Measurements from ENCODE around the gene ATF7. TPM values are rescaled to one million over a fixed set of nuclear protein-coding genes. Genes with fewer than 3 reads are reported as not detected.

The ATF7 gene
- total and polyA plus RNA-seq, 2 donors (not counting 1 experiment from before 2014, with no cell fraction given) = 15.7 to 42.2 TPM

DNA sequence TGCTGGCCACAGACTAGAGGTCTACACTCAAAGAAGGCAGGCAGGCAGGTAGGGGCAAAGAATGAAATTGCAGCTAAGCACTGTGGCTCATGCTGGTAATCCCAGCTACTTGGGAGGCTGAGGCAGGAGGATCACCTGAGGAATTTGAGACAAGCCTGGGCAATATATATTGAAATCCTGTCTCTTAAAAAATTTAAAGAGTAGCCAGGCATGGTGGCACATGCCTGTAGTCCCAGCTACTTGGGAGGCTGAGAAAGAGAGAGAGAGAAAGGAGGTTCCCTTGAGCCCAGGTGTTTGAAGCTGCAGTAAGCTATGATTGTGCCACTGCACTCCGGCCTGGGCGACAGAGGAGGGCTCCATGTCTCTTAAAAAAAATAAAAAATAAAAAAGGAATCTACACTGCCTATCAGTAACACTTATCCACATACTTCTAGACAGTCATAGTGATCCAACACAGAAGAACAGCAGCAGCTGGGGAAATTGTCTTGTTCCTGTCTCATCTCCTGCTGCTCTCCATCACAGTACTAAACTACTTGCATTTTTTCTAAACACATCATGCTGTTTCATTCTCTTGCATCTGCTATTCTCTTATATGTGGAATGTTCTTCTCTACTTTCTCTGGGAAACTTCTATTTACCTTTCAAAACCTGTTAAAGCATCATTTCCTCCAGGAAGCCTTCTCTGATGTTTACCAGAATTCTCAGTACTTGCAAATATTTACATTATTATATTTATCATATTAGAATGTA, 57.2 kb downstream of the ATF7 start:
- no peak overlapping the region for H3K27ac Mint-ChIP-seq
- no peaks in the 10 kb centered on the region for H3K9me3 Mint-ChIP-seq (ENCODE audit: insufficient read depth)
- POLR2A ChIA-PET = no interaction called here
- no peaks in the 10 kb centered on the region for H3K27me3 ChIP-seq (replicated peaks in 1 of 4; ENCODE audit: control extremely low read depth in 1 of 4, control insufficient read depth in 3 of 4, insufficient read depth in 4 of 4, low read length in 3 of 4)
- CTCF ChIA-PET = no interaction called here
- ATAC-seq (ENCODE audit: low read depth) = no peak
- intact Hi-C loops (cut with micrococcal nuclease) = no loop called here
- peaks cover 18% of the 10 kb centered on the region for H3K4me1 Mint-ChIP-seq
- H3K4me1 ChIP-seq (ENCODE audit: control insufficient read depth in 2 of 2, insufficient read depth in 2 of 2, low read length in 2 of 2) = peaks cover 7 to 11% of the 10 kb centered on the region in 2 donors
- no peak overlapping the region for H3K4me3 ChIP-seq (ENCODE audit: control extremely low read depth in 1 of 5, extremely low read depth in 1 of 5, insufficient read depth in 1 of 5, low read depth in 2 of 5, low read length in 4 of 5)
- H3K9me3 ChIP-seq (ENCODE audit: control extremely low read depth in 1 of 3, control insufficient read depth in 2 of 3, insufficient read depth in 1 of 3, low read length in 2 of 3) = no peaks in the 10 kb centered on the region
- WGBS (ENCODE audit: insufficient coverage) = no CpG with 5 or more reads among the region's 2 CpGs
- TF ChIP-seq, protein P1, sequence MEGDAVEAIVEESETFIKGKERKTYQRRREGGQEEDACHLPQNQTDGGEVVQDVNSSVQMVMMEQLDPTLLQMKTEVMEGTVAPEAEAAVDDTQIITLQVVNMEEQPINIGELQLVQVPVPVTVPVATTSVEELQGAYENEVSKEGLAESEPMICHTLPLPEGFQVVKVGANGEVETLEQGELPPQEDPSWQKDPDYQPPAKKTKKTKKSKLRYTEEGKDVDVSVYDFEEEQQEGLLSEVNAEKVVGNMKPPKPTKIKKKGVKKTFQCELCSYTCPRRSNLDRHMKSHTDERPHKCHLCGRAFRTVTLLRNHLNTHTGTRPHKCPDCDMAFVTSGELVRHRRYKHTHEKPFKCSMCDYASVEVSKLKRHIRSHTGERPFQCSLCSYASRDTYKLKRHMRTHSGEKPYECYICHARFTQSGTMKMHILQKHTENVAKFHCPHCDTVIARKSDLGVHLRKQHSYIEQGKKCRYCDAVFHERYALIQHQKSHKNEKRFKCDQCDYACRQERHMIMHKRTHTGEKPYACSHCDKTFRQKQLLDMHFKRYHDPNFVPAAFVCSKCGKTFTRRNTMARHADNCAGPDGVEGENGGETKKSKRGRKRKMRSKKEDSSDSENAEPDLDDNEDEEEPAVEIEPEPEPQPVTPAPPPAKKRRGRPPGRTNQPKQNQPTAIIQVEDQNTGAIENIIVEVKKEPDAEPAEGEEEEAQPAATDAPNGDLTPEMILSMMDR (IDR thresholded peaks at IDR 0.05) = no peak
- no peak for TF ChIP-seq EZH2 (IDR thresholded peaks at IDR 0.05; ENCODE audit: borderline replicate concordance, insufficient read depth, low read depth, low read length, poor library complexity, severe bottlenecking)
- H3K27me3 Mint-ChIP-seq = no peaks in the 10 kb centered on the region
- peaks cover 24% of the 10 kb centered on the region for H3K79me2 ChIP-seq (ENCODE audit: control insufficient read depth, insufficient read depth, low read length)
- no peak overlapping the region for H3K27ac ChIP-seq (ENCODE audit: low read length in 2 of 2)
- peaks cover 11% of the 10 kb centered on the region for H4K20me1 ChIP-seq (ENCODE audit: control insufficient read depth, insufficient read depth, low read length, poor library complexity, severe bottlenecking)
- H2AFZ ChIP-seq (ENCODE audit: insufficient read depth, low read depth, low read length, poor library complexity, severe bottlenecking) = no peak overlapping the region
- H3K4me2 ChIP-seq (replicated peaks; ENCODE audit: low read depth, low read length, poor library complexity, severe bottlenecking) = no peak overlapping the region
- DNase-seq = no peak
- H3K36me3 ChIP-seq (replicated peaks in 1 of 2; ENCODE audit: control extremely low read depth in 1 of 2, control insufficient read depth in 1 of 2, extremely low read depth in 1 of 2, insufficient read depth in 2 of 2, low read length in 1 of 2) = peaks cover 0 to 2% of the 10 kb centered on the region in 2 experiments
- no peak overlapping the region for H3K9ac ChIP-seq (ENCODE audit: low read length)
- no peak overlapping the region for H3K4me3 Mint-ChIP-seq

DNA sequence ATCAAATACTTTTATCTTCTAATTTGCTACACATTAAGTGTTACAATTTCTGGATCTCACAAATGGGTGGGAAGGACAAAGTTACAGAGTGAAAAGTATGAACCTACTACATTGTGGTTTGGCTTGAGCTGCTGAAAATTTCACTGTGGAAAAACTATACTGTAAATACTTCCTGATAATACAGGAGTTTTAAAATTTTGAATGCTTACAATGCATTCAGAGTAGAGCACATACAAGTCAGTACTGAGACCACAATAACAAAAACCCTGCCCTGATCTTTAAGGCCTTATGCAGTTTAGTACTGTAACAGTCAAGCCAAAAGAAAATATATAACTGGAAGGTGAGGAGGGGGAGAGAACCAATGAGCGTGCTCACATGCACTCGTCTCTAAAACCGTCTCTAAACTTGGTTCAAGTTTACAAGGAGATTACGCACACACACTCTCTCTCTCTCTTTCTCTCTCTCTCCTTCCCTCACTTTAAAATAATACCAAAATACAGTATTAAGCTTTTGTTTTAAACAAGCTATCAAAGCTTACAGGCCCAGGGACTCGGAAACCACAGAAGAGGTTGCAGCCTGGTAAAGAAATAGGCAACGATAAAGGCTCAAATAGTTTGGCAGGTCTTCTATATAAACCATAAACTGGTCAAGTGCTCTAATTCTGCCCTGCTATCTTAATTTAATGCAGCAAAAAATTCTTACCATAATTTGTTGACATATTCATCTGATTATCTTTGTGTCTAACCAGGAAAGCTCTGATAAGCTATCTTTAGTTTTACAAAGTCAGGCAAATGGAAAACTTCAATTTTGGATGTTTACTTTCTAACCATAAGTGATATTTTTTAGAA, 58.0 kb downstream of the ATF7 start:
- H3K4me1 Mint-ChIP-seq = peaks cover 18% of the 10 kb centered on the region
- no peak overlapping the region for H3K4me3 Mint-ChIP-seq

More for the DNA sequence above, 58.0 kb downstream of the ATF7 start:
- ATAC-seq (ENCODE audit: low read depth) (no peak), DNase-seq (no peak)
- Histone ChIP-seq H3K27ac (ENCODE audit: low read length in 2 of 2) (no peak overlapping the region), H3K4me2 (replicated peaks; ENCODE audit: low read depth, low read length, poor library complexity, severe bottlenecking) (no peak overlapping the region), H3K36me3 (replicated peaks in 1 of 2; ENCODE audit: control extremely low read depth in 1 of 2, control insufficient read depth in 1 of 2, extremely low read depth in 1 of 2, insufficient read depth in 2 of 2, low read length in 1 of 2) (peaks cover 0 to 2% of the 10 kb centered on the region in 2 experiments), H3K4me1 (ENCODE audit: control insufficient read depth in 2 of 2, insufficient read depth in 2 of 2, low read length in 2 of 2) (peaks cover 7 to 11% of the 10 kb centered on the region in 2 donors), H3K9me3 (ENCODE audit: control extremely low read depth in 1 of 3, control insufficient read depth in 2 of 3, insufficient read depth in 1 of 3, low read length in 2 of 3) (no peaks in the 10 kb centered on the region), H3K79me2 (ENCODE audit: control insufficient read depth, insufficient read depth, low read length) (peaks cover 16% of the 10 kb centered on the region), H3K9ac (ENCODE audit: low read length) (no peak overlapping the region), H3K27me3 (replicated peaks in 1 of 4; ENCODE audit: control extremely low read depth in 1 of 4, control insufficient read depth in 3 of 4, insufficient read depth in 4 of 4, low read length in 3 of 4) (no peaks in the 10 kb centered on the region), H3K4me3 (ENCODE audit: control extremely low read depth in 1 of 5, extremely low read depth in 1 of 5, insufficient read depth in 1 of 5, low read depth in 2 of 5, low read length in 4 of 5) (no peak overlapping the region), H2AFZ (ENCODE audit: insufficient read depth, low read depth, low read length, poor library complexity, severe bottlenecking) (no peak overlapping the region), H4K20me1 (ENCODE audit: control insufficient read depth, insufficient read depth, low read length, poor library complexity, severe bottlenecking) (peaks cover 11% of the 10 kb centered on the region)
- WGBS (ENCODE audit: insufficient coverage) = 83% methylated on average over 2 of the region's 6 CpGs
- intact Hi-C loops (cut with micrococcal nuclease) = no loop called here
- POLR2A ChIA-PET = no interaction called here
- CTCF ChIA-PET = no interaction called here
- no peak overlapping the region for H3K27ac Mint-ChIP-seq
- H3K27me3 Mint-ChIP-seq = no peaks in the 10 kb centered on the region
- no peak for TF ChIP-seq EZH2 (IDR thresholded peaks at IDR 0.05; ENCODE audit: borderline replicate concordance, insufficient read depth, low read depth, low read length, poor library complexity, severe bottlenecking)
- TF ChIP-seq, protein P1 (IDR thresholded peaks at IDR 0.05) = no peak
- no peaks in the 10 kb centered on the region for H3K9me3 Mint-ChIP-seq (ENCODE audit: insufficient read depth)

All from B cell (primary cell).